Left forelimb (tissue), 1 donor: Measurements from ENCODE around the gene HDAC10.

Experiments used
- DNase-seq: peaks from one replicate; pipeline ENCODE4 v3.0.0-alpha.2; 2018; ENCODE audit warnings: low spot score

Gene HDAC10

GRCh38 chr22:50269970-50270665, 19.1 kb upstream of the HDAC10 start, which contains the start of gene MAPK11:
Gene MAPK11 (minus strand): TSS chr22:50270380. CDS start chr22:50270292, 88 bp downstream.
- DNase-seq = no peak

DNA sequence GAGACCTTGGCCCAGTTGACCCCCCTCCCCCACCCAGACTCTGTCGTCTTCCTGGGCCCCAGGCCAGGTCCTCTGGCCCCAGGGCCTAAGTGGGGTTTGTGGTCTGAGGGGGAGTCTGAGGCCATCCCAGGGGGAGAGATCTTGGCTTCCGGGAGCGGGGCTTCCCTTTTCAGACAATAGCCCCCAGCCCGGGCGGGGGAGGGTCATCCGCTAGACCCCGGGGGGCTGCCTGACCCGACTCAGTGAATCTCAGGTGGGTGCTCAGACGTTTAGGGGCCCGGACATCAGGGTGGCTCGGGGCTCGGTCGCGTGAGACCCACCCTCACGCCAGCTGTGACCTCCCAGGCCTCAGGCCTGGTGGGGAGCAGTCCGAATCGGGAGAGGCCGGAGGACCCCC, 18.5 kb upstream of the HDAC10 start:
- DNase-seq = no peak

DNA sequence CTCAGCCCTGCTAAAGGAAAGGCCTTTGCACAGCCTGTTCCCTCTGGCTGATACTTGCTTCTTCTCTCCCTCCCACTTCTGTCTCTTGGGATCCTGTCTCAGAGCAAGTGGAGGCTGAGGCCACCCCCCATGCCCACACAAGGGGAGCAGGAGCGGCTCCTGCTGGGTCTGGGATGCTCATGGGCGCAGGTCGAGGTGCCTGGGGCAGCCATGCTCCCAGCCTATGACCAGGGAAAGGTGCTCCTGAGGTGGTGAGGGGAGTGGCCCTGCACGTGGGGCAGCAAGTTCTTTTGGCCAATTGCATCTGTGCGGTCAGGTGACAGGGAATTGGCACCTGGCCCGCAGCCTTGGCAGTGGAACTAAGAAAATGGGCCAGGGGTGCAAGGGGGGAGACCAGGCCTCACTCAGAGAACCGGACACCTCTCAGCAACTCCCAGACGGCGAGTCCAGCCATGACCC, 17.6 kb upstream of the HDAC10 start:
- DNase-seq = no peak

DNA sequence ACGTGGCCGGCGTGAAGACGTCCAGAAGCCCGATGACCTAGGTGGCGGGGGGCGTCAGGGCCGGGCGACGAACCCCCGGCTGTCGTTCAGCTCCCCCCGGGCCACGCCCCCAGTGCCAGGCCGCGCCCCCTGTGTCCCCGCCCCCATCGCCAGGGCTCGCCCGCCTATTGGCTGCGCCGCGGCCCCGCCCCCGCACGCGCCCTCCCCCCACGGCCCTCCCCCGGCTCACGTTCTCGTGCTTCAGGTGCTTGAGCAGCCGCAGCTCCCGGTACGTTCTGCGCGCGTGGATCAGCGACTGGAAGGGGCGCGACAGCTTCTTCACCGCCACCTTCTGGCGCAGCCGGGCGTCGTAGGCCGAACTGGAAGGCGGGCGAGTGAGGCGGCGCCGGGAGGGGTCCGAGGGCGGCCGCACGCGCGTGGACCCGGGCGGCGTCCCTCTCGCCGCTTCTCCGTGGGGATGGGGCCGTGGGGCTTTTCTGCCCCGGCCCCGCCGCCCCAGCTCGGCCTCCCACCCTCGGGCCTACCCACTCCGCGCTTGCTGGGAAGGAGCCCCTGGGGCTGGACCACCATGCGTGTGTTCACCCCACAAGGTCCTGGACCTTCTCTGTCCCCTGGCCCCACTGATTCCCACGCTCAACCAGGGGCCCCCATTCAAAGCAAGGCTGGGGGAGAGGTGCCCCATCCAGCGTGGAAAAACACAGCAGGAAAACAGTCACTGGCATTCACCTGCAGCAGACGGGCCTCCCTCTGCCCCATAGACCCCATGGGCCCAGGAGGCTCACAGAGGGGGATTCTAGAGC, 16.7 kb upstream of the HDAC10 start:
- DNase-seq = peak; percentile 82

DNA sequence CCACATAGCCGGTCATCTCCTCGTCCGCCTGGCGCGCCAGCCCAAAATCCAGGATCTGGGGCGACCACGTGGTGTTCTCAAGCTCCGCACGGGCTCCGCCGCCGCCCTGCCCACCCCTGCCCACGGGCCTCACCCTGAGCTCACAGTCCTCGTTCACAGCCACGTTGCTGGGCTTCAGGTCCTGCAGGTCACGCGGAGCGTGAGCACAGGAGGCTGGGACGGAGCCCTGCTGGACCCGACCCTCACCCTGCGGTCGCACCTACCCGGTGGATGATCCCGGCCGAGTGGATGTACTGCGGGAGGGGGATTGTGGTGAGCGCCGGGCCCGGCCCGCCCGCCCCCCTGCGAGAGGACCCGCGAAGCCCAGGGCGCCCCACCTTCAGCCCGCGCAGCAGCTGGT, 15.9 kb upstream of the HDAC10 start:
- DNase-seq = no peak

GRCh38 chr22:50264946-50265669, 14.0 kb upstream of the HDAC10 start:
- DNase-seq = no peak

DNA sequence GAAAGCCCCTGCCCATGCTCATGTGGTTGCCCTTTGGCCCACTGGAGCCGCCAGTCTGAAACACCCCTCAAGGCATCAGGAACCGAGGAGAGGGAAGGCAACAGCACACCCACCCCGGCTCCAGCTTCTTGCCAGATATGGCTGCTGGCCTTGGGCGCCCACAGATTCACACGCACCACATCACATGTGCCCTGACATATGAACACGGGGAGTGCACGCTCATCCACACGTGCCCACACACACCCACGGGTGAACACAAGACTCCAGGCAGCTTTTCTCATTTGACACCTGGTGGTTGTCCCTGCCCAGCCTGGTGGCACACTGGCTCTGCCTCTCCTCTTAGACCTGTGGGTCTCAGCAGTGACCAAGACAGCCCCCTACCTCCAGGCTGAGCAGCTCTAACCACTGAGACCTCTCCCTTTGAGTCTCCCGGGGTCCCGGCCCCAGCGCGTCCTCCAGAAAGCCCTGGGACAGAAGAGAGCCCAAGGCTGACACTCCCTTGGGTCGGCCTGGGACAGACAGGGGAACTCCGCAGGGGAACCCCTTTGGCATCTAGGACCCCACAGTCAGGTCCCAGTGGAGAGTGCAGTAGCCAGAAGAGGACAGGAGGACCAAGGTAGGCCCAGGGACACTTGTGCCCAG, 13.2 kb upstream of the HDAC10 start:
- DNase-seq = no peak

- no peak for DNase-seq
Measured at GRCh38 chr22:50262973-50263617, 12.0 kb upstream of the HDAC10 start.

DNA sequence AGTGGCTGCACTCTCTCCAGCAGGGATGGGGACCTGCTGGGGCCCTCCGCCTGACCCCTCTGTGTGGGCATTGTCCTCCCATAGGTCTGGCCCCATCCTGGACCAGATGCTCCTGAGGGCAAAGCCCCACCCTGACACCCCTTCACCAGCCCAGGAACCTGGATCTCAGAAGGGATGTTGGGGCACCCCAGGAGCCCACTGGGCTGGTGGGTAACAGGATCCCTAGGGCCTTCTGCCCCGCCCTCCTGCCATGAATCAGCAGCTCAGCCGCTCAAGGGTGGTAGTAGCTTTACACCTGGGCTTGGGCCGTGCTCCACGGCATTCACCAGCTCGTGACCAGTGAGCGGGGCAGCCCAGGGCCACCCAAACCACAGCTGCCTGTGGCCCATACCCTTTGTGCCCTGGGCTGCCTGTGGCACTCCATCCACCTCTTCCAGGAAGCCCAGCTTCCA, 11.4 kb upstream of the HDAC10 start:
- DNase-seq = no peak

- DNase-seq = no peak
Measured at GRCh38 chr22:50261615-50262459, 10.8 kb upstream of the HDAC10 start, which contains the start of gene MAPK12. Gene MAPK12 (minus strand): TSS chr22:50261683. CDS start chr22:50261509, 174 bp downstream.

GRCh38 chr22:50260801-50261614, 9.9 kb upstream of the HDAC10 start:
- no peak for DNase-seq

- DNase-seq = no peak
Measured at GRCh38 chr22:50260434-50260800, 9.4 kb upstream of the HDAC10 start.

DNA sequence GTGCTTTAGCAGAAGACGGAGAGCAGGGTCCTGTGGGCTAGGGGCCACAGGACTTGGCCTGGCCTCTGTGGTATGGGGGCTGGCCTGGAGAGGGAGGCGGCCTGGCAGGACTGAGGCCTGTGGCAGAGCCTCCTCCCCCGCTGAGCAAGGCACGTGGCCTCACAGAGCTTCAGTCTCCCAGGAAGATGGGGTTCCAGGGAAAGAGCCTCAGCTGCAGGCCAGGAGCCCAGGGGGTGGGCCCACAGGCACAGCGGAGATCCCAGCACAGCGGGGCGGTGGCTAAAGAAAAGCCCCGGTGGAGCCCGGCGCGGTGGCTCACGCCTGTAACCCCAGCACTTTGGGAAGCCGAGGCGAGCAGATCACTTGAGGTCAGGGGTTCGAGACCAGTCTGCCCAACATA, 8.2 kb upstream of the HDAC10 start:
- no peak for DNase-seq

- DNase-seq = no peak
Measured at GRCh38 chr22:50258361-50259292, 7.6 kb upstream of the HDAC10 start.

GRCh38 chr22:50257451-50258360, 6.6 kb upstream of the HDAC10 start:
- no peak for DNase-seq

GRCh38 chr22:50257041-50257440, 6.0 kb upstream of the HDAC10 start:
- no peak for DNase-seq

DNA sequence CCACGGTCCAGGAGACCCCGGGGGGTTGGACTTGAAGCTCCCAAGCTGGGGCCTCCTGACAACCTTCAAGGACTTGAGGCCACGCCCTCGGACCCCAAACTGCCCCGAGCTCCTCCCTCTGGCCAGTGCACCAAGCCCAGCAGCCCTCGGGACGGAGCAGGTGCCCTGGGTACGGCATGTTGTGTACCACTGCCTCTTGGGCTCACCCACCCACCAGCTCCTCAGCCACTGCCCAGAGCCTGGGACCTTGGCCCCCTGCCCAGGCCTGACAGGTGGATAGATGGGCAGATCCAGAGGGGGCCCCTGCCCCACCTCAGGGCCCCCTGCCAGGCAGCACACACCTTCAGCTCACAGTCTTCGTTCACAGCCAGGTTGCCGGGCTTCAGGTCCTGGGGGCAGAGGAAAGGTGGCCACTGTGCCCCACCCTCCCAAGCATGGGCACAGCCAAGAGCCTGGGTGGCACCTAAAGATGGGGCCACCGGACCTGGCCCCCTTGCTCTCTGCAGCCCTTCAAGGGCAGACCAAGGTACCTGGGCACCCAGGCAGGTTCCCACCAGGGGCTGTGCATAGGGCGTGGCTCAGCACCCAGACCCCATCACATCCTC, 5.3 kb upstream of the HDAC10 start:
- no peak for DNase-seq
